Small intestine (tissue), 7 donors: ENCODE results near the gene ZNF778. TPM values are rescaled to one million over a fixed set of nuclear protein-coding genes. Genes with fewer than 3 reads are reported as not detected.

ENCODE experiments used
- DNase-seq, 2 donors: peaks; one replicate each; pipeline versions ENCODE4 v3.0.0 to v3.0.0-alpha.2; 2013
- FAIRE-seq: peaks from 2 replicates; lab custom pipeline; 2012; peaks lifted over from hg19 to GRCh38; lab: Jason Lieb, UNC
- H3K27ac ChIP-seq, 3 donors: one replicate each; pipeline ENCODE4 v1.5.1; 2013; ENCODE audit warnings: low read length in 2 of 3, mild to moderate bottlenecking in 2 of 3, control low read depth in 1 of 3, inconsistent platforms in 1 of 3, low read depth in 1 of 3, moderate library complexity in 1 of 3
- H3K27me3 ChIP-seq, 3 donors: one replicate each; pipeline ENCODE4 v1.6.1; 2013; ENCODE audit warnings: low read length in 3 of 3, inconsistent platforms in 1 of 3; ENCODE audit not compliant: control insufficient read depth in 3 of 3, insufficient read depth in 3 of 3
- H3K36me3 ChIP-seq, 3 donors: one replicate each; pipeline ENCODE4 v1.6.1; 2013; ENCODE audit warnings: low read length in 3 of 3, inconsistent platforms in 1 of 3, low read depth in 1 of 3, mild to moderate bottlenecking in 1 of 3, moderate library complexity in 1 of 3; ENCODE audit not compliant: control insufficient read depth in 3 of 3, insufficient read depth in 2 of 3
- H3K4me1 ChIP-seq, 3 donors: one replicate each; pipeline ENCODE4 v1.6.1; 2013; ENCODE audit warnings: low read length in 2 of 3, inconsistent platforms in 1 of 3, low read depth in 1 of 3, mild to moderate bottlenecking in 1 of 3, moderate library complexity in 1 of 3; ENCODE audit not compliant: control insufficient read depth in 3 of 3, insufficient read depth in 2 of 3
- H3K4me3 ChIP-seq, 3 donors: one replicate each; pipeline ENCODE4 v1.5.1; 2013; ENCODE audit warnings: low read length in 3 of 3, control low read depth in 1 of 3, inconsistent platforms in 1 of 3, low read depth in 1 of 3, mild to moderate bottlenecking in 1 of 3, moderate library complexity in 1 of 3
- H3K9me3 ChIP-seq, 2 donors: one replicate each; pipeline ENCODE4 v1.6.1; 2013; ENCODE audit warnings: low read depth in 1 of 2, low read length in 1 of 2; ENCODE audit not compliant: control insufficient read depth in 2 of 2, insufficient read depth in 1 of 2
- WGBS, 3 donors: extraction: QIAGEN DNeasy Blood & Tissue Kit; methylation state at CpG; one replicate each; pipeline ENCODE4 v1.1.7; 2013; 5-methylcytosine and 5-hydroxymethylcytosine counted together
- polyA plus RNA-seq, 4 donors: library from polyadenylated mRNA; stranded (reverse) in 3 of 4; unstranded in 1 of 4; fragments of 200-250 nt in 3 of 4; fragments of 120-200 nt in 1 of 4; gene quantifications; one replicate each; pipeline versions ENCODE4 v1.2.1 to v1.2.3, GENCODE V29; 2013
- donor health status: healthy with polysubstance abuse.
- donor health status: control.
- donor health status: control.
- donor health status: Bipolar disorder and iron deficiency.
- donor health status: healthy.

ZNF778 gene
- polyA plus RNA-seq, 4 donors: 0.89 to 3.2 (median 1.2) TPM

GRCh38 chr16:89282523-89282922 lies 65.0 kb downstream of the ZNF778 start:
- DNase-seq (no peak), FAIRE-seq (no peak)
- peaks cover 0 to 31% of the 10 kb centered on the region in 2 donors for H3K9me3 ChIP-seq
- H3K4me3 ChIP-seq: no peak overlapping the region
- no peak overlapping the region for H3K27ac ChIP-seq
- H3K27me3 ChIP-seq: no peaks in the 10 kb centered on the region
- peaks cover 24 to 86% (median 31%) of the 10 kb centered on the region in 3 donors for H3K36me3 ChIP-seq
- WGBS, 3 donors: 93 to 95% (median 94%) methylated on average over 18 of the region's 18 CpGs
- no peaks in the 10 kb centered on the region for H3K4me1 ChIP-seq

DNA sequence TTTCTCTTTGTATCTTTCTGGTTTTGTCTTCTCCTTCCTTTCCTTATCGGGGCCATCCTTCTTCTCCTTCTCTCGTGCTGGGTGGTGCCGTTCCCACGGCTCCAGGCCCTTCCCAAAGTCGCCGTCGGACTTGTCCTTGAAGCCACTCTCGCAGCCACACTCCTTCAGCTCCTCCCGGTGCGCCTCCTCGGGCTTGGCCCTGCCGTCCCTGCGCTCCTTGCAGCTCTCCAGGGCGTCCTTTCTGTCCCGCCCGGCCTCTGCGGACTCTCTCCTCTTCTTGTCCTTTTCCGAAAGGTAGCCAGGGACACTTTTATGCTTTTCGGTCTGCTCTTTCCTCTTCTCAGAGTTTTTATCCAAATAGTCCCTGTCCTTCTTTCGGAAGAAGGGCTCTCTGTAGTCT lies 65.9 kb downstream of the ZNF778 start:
- DNase-seq (no peak), FAIRE-seq (no peak)
- no peak overlapping the region for H3K27ac ChIP-seq
- H3K9me3 ChIP-seq: peaks cover 0 to 31% of the 10 kb centered on the region in 2 donors
- 86 to 91% (median 89%) methylated on average over 20 of the region's 20 CpGs for WGBS, 3 donors
- H3K4me1 ChIP-seq: no peaks in the 10 kb centered on the region
- no peak overlapping the region for H3K4me3 ChIP-seq
- no peaks in the 10 kb centered on the region for H3K27me3 ChIP-seq
- peaks cover 22 to 86% (median 31%) of the 10 kb centered on the region in 3 donors for H3K36me3 ChIP-seq

DNA sequence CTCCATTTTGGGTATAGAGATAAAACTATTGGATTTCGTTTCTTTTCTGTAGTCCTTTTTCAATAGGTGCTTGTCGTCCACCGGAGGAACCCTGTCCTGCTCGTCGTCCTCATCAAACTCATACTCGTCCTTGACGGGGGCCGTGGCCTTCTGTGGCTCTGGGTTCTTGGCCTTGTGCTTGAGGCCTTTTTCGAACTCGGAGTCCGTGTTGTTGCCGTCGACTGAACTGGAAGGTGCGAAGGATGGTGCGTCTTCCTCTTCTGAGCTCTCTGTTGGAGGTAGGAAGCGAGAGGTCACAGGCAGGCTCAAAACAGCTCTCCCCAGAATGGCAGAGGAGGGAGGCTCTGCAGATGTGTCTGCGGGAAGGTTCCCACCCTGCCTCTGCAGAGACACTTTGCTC lies 67.9 kb downstream of the ZNF778 start:
- Histone ChIP-seq H3K36me3 (peaks cover 21 to 87% (median 27%) of the 10 kb centered on the region in 3 donors), H3K27ac (no peak overlapping the region), H3K9me3 (peaks cover 0 to 31% of the 10 kb centered on the region in 2 donors), H3K4me3 (no peak overlapping the region), H3K4me1 (no peaks in the 10 kb centered on the region), H3K27me3 (no peaks in the 10 kb centered on the region)
- FAIRE-seq (no peak), DNase-seq (no peak)
- 93 to 96% (median 95%) methylated on average over 17 of the region's 17 CpGs for WGBS, 3 donors

GRCh38 chr16:89286096-89286495 lies 68.6 kb downstream of the ZNF778 start:
- Histone ChIP-seq H3K27ac (no peak overlapping the region), H3K27me3 (no peaks in the 10 kb centered on the region), H3K36me3 (peaks cover 21 to 87% (median 24%) of the 10 kb centered on the region in 3 donors), H3K9me3 (peaks cover 0 to 26% of the 10 kb centered on the region in 2 donors), H3K4me1 (no peaks in the 10 kb centered on the region), H3K4me3 (no peak overlapping the region)
- 91 to 93% (median 92%) methylated on average over 25 of the region's 25 CpGs for WGBS, 3 donors
- DNase-seq: no peak
- no peak for FAIRE-seq

Other genes with a start within 250 kb of the ZNF778 start
- 1 to 10 TPM; 1.4 to 8.4 (median 4.1) TPM for gene CBFA2T3, start 240.5 kb upstream of the ZNF778 start, polyA plus RNA-seq
- gene ACSF3, start 123.9 kb upstream of the ZNF778 start, polyA plus RNA-seq: 10 to 100 TPM; 35.3 to 93.7 (median 58.7) TPM
- under 1 TPM in 2 of 4 donors, not detected in 2; 0.04 to 0.66 TPM for gene CDH15, start 46.0 kb upstream of the ZNF778 start, polyA plus RNA-seq
- 1 to 10 TPM in 3 of 4 donors, under 1 TPM in 1; 0.67 to 4.7 (median 1.8) TPM for gene SLC22A31, start 17.2 kb upstream of the ZNF778 start, polyA plus RNA-seq